Transverse colon (tissue), 4 donors: Measurements from ENCODE around the gene TCEAL7.

ENCODE experiments used
- POLR2A ChIP-seq: fragments of 450-650 bp; IDR thresholded peaks from one replicate; pipeline ENCODE4 v1.6.1; 2016; ENCODE audit warnings: antibody characterized with exemption, mild to moderate bottlenecking, moderate library complexity
- POLR2AphosphoS5 ChIP-seq, 3 donors: sonication (generic); formaldehyde crosslinking; IDR thresholded peaks; one replicate each; pipeline ENCODE4 v1.6.1; 2016; ENCODE audit warnings: antibody characterized with exemption in 3 of 3
- TF ChIP-seq, protein P1 (sequence below), 5 experiments: fragments of 200-600 bp in 3 of 5; fragments of 450-650 bp in 2 of 5; sonication (generic) in 3 of 5; IDR thresholded peaks; 1 replicate in 2 of 5; 2 replicates in 3 of 5; pipeline ENCODE4 v1.5.1; 2016 to 2017; ENCODE audit warnings: antibody characterized with exemption in 5 of 5, inconsistent platforms in 3 of 5, mild to moderate bottlenecking in 2 of 5, moderate library complexity in 1 of 5

DNA sequence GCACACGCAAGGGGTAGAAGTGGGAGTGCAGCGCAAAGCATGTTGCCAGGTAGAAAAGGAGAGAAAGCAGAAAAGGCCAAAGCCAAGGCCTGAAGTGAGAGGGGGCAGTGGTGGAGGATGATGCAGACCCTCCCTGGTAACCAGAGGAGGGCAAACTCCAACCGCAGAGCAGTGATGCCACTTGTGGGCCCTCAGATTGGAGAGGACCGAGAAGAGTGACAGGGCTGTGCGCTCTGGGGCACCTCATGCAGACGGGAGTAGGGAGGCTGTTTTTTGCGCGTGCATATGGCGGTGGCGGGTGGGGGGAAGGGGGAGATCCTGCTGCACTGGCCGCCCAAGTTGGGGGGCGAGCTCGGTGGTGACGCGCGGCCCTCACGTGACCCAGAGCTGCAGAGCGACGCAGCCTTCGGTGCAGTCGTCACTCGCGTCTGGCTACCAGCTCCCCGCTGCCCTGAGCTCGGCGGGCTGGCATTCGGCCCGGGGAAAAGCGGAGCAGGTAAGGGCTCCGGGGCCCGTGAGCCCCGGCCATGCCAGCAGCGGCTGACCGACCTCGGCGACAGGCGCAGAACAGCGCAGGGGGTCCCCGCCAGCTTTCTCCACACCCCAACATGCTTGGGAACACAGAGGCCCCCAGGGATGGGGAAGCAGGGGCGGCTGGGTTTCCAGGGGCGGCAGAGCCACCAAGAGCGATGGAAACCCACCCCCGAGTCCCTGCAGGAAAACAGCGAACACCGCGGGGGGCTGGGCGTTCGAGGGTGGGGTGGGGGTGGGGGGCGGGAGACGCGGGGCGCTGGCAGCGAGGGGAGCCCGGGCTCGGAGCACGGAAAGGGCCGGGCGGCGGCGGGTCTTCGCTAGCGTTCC is 46.3 kb downstream of the TCEAL7 start, which contains the start of gene BEX3:
- TF ChIP-seq, protein P1, sequence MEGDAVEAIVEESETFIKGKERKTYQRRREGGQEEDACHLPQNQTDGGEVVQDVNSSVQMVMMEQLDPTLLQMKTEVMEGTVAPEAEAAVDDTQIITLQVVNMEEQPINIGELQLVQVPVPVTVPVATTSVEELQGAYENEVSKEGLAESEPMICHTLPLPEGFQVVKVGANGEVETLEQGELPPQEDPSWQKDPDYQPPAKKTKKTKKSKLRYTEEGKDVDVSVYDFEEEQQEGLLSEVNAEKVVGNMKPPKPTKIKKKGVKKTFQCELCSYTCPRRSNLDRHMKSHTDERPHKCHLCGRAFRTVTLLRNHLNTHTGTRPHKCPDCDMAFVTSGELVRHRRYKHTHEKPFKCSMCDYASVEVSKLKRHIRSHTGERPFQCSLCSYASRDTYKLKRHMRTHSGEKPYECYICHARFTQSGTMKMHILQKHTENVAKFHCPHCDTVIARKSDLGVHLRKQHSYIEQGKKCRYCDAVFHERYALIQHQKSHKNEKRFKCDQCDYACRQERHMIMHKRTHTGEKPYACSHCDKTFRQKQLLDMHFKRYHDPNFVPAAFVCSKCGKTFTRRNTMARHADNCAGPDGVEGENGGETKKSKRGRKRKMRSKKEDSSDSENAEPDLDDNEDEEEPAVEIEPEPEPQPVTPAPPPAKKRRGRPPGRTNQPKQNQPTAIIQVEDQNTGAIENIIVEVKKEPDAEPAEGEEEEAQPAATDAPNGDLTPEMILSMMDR (IDR thresholded peaks at IDR 0.05), result no peak
- TF ChIP-seq POLR2AphosphoS5 (IDR thresholded peaks at IDR 0.05) (peak; percentile 58 to 72 (median 65)), POLR2A (peak; percentile 54)
